SK-N-SH (cell line): Measurements from ENCODE around the gene SH3BP1. TPM values are rescaled to one million over a fixed set of nuclear protein-coding genes. Genes with fewer than 3 reads are reported as not detected.

Source experiments
- GABPA ChIP-seq: IDR thresholded peaks from 2 replicates; pipeline ENCODE4 v1.4.0; 2012; ENCODE audit warnings: low read depth, mild to moderate bottlenecking
- GATA2 ChIP-seq: sonication (generic); formaldehyde crosslinking; IDR thresholded peaks from 2 replicates; pipeline ENCODE4 v1.5.0; 2020; ENCODE audit warnings: mild to moderate bottlenecking, missing genetic modification reagents
- MAX ChIP-seq: IDR thresholded peaks from 2 replicates; pipeline ENCODE4 v1.4.0; 2012; ENCODE audit warnings: low read depth
- POLR2AphosphoS5 ChIP-seq: IDR thresholded peaks from 2 replicates; pipeline ENCODE4 v1.6.1; 2012; ENCODE audit warnings: low read depth, low read length
- RCOR1 ChIP-seq: fragments of 150-350 bp; IDR thresholded peaks from 2 replicates; pipeline ENCODE4 v1.6.1; 2017; ENCODE audit warnings: antibody characterized with exemption, low read length
- REST ChIP-seq: IDR thresholded peaks from 2 replicates; pipeline ENCODE4 v1.6.1; 2012; ENCODE audit warnings: mild to moderate bottlenecking, low read depth, low read length, moderate library complexity
- RFX5 ChIP-seq: IDR thresholded peaks from 2 replicates; pipeline ENCODE4 v1.6.1; 2012; ENCODE audit warnings: mild to moderate bottlenecking, improper control_type of control experiment, low read length
- SIN3A ChIP-seq: IDR thresholded peaks from 2 replicates; pipeline ENCODE4 v1.6.1; 2012; ENCODE audit warnings: low read depth, mild to moderate bottlenecking, low read length, moderate library complexity, borderline replicate concordance
- TAF1 ChIP-seq: IDR thresholded peaks from 2 replicates; pipeline ENCODE4 v1.6.1; 2012; ENCODE audit warnings: low read depth, mild to moderate bottlenecking, low read length, moderate library complexity, borderline replicate concordance
- TEAD4 ChIP-seq: IDR thresholded peaks from 2 replicates; pipeline ENCODE4 v1.4.0; 2012; ENCODE audit warnings: mild to moderate bottlenecking, borderline replicate concordance; ENCODE audit not compliant: insufficient read depth
- USF1 ChIP-seq: IDR thresholded peaks from 2 replicates; pipeline ENCODE4 v1.4.0; 2012; ENCODE audit warnings: low read depth, borderline replicate concordance
- YY1 ChIP-seq: IDR thresholded peaks from 2 replicates; pipeline ENCODE4 v1.4.0; 2012; ENCODE audit warnings: low read depth, mild to moderate bottlenecking
- polyA plus RNA-seq, 3 experiments: library from polyadenylated mRNA; depleted of rRNA; stranded (reverse); fragments of >200 nt; gene quantifications; 2 replicates each; pipeline ENCODE4 v1.2.3, GENCODE V29; 2012
- TF ChIP-seq, protein P1 (sequence below): IDR thresholded peaks from 2 replicates; pipeline ENCODE4 v1.4.0; 2012; ENCODE audit warnings: low read depth, borderline replicate concordance

The SH3BP1 gene
- polyA plus RNA-seq, 1 of the 3 experiments (the other 2 are of a cell fraction), result 8.9 TPM

DNA sequence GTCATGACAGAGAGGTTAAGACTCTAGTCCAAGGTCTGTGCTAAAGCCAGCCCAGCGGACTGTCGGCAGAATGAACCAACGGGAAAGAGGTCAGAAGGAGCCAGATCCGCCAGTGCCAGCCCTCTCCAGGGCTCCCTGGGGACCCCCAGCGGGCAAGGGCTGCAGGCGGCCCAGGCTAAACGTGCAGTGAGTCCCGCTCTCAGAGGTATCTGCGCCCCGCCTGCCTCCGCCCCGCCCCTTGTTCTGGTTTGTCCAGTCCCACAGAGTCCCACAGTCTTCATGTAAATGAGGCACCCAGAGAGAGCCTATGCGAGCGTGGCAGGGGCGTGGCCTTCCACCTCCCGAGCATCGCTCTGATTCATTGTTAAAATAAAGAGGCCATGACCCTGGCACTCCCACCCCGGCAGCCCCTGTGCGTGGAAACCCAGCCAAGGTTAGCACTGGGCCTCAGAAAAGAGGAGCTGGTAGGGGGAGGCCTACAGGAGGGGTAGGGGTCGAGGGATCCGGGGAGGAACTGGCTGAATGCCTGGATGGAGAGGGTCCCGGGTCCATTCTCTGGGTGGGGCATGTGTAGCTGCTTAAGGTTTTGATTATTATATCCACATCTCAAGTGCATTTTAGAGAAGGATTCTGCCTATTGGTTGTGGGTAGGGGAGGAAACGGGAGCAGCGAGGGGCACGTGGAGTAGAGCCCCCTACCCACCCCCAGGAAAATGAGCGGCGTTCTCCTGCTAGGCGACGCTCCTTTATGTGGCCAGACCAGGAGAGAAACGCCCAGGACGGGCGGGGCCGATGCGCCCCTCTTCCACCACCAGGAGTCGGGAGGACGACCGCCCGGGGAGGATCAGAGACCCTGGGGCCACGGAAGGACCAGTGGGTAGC, 57.4 kb downstream of the SH3BP1 start, which contains the start of gene TRIOBP (continued):
- TF ChIP-seq REST, result no peak
- TF ChIP-seq TAF1, result peak; percentile 8; the same call in 1 of the 2 replicates
- peak; percentile 60; the same call in 1 of the 2 replicates for TF ChIP-seq POLR2AphosphoS5
- TF ChIP-seq USF1, result no peak
- no peak for TF ChIP-seq GATA2
- no peak; the same call in 1 of the 2 replicates for TF ChIP-seq MAX
- no peak for TF ChIP-seq RCOR1
- no peak for TF ChIP-seq YY1
- TF ChIP-seq SIN3A, result peak; percentile 38; the same call in 1 of the 2 replicates
- TF ChIP-seq TEAD4, result no peak
- TF ChIP-seq RFX5, result 0 out of 2 replicates have a peak, but pooled peaks have one; percentile 45
- TF ChIP-seq, protein P1, sequence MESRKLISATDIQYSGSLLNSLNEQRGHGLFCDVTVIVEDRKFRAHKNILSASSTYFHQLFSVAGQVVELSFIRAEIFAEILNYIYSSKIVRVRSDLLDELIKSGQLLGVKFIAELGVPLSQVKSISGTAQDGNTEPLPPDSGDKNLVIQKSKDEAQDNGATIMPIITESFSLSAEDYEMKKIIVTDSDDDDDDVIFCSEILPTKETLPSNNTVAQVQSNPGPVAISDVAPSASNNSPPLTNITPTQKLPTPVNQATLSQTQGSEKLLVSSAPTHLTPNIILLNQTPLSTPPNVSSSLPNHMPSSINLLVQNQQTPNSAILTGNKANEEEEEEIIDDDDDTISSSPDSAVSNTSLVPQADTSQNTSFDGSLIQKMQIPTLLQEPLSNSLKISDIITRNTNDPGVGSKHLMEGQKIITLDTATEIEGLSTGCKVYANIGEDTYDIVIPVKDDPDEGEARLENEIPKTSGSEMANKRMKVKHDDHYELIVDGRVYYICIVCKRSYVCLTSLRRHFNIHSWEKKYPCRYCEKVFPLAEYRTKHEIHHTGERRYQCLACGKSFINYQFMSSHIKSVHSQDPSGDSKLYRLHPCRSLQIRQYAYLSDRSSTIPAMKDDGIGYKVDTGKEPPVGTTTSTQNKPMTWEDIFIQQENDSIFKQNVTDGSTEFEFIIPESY, result no peak
- no peak for TF ChIP-seq GABPA
